SK-N-SH treated with all-trans-retinoic acid at 6 μM for 48 hours (cell line): ENCODE data around the gene OLFML2B.

ENCODE experiments used
- BACH2 ChIP-seq: fragments of 250-450 bp; sonication (Bioruptor Pico); IDR thresholded peaks from 2 replicates; pipeline ENCODE4 v1.9.0; 2021; ENCODE audit warnings: mild to moderate bottlenecking, borderline replicate concordance
- CSDC2 ChIP-seq: fragments of 250-450 bp; sonication (Bioruptor Pico); IDR thresholded peaks from 2 replicates; pipeline ENCODE4 v1.5.0; 2020; ENCODE audit warnings: mild to moderate bottlenecking, moderate library complexity
- GLIS3 ChIP-seq: fragments of 250-450 bp; sonication (Bioruptor Pico); IDR thresholded peaks from 2 replicates; pipeline ENCODE4 v1.5.0; 2020; ENCODE audit warnings: mild to moderate bottlenecking, moderate library complexity
- PATZ1 ChIP-seq: fragments of 250-450 bp; sonication (Bioruptor Pico); IDR thresholded peaks from 2 replicates; pipeline ENCODE4 v1.8.0; 2020; ENCODE audit warnings: mild to moderate bottlenecking, moderate library complexity, borderline replicate concordance
- RARB ChIP-seq: fragments of 250-450 bp; sonication (Bioruptor Pico); IDR thresholded peaks from 2 replicates; pipeline ENCODE4 v1.8.0; 2021; ENCODE audit warnings: mild to moderate bottlenecking, moderate library complexity
- SNAI2 ChIP-seq: fragments of 250-450 bp; sonication (Bioruptor Pico); IDR thresholded peaks from 2 replicates; pipeline ENCODE4 v1.5.0; 2020; ENCODE audit warnings: mild to moderate bottlenecking, moderate library complexity
- TOX ChIP-seq: fragments of 250-450 bp; sonication (Bioruptor Pico); IDR thresholded peaks from 2 replicates; pipeline ENCODE4 v1.8.0; 2021; ENCODE audit warnings: mild to moderate bottlenecking, moderate library complexity, borderline replicate concordance
- ZFP3 ChIP-seq: fragments of 250-450 bp; sonication (Bioruptor Pico); IDR thresholded peaks from 2 replicates; pipeline ENCODE4 v1.5.0; 2020; ENCODE audit warnings: mild to moderate bottlenecking, moderate library complexity
- ZFP30 ChIP-seq: fragments of 450-650 bp; formaldehyde crosslinking; IDR thresholded peaks from 2 replicates; pipeline ENCODE4 v1.5.0; 2022; ENCODE audit warnings: mild to moderate bottlenecking, moderate library complexity
- ZNF70 ChIP-seq: fragments of 450-650 bp; formaldehyde crosslinking; IDR thresholded peaks from 2 replicates; pipeline ENCODE4 v1.5.0; 2020; ENCODE audit warnings: mild to moderate bottlenecking, moderate library complexity
- ZNF8 ChIP-seq: fragments of 450-650 bp; formaldehyde crosslinking; IDR thresholded peaks from 2 replicates; pipeline ENCODE4 v1.5.0; 2020; ENCODE audit warnings: mild to moderate bottlenecking, moderate library complexity
- TF ChIP-seq, protein P1 (sequence below): fragments of 250-450 bp; sonication (Bioruptor Pico); IDR thresholded peaks from 2 replicates; pipeline ENCODE4 v1.5.1; 2020; ENCODE audit warnings: low read depth, mild to moderate bottlenecking, moderate library complexity

- no peak for TF ChIP-seq ZFP30 (CRISPR knock-in tag)
- TF ChIP-seq, protein P1, sequence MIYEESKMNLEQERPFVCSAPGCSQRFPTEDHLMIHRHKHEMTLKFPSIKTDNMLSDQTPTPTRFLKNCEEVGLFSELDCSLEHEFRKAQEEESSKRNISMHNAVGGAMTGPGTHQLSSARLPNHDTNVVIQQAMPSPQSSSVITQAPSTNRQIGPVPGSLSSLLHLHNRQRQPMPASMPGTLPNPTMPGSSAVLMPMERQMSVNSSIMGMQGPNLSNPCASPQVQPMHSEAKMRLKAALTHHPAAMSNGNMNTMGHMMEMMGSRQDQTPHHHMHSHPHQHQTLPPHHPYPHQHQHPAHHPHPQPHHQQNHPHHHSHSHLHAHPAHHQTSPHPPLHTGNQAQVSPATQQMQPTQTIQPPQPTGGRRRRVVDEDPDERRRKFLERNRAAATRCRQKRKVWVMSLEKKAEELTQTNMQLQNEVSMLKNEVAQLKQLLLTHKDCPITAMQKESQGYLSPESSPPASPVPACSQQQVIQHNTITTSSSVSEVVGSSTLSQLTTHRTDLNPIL: no peak
- TF ChIP-seq ZFP3: no peak
- no peak for TF ChIP-seq CSDC2
- TF ChIP-seq PATZ1: no peak
- TF ChIP-seq TOX (CRISPR knock-in tag): no peak
- no peak for TF ChIP-seq ZNF70 (CRISPR knock-in tag)
- TF ChIP-seq GLIS3 (CRISPR knock-in tag): no peak
- TF ChIP-seq RARB: no peak
- no peak for TF ChIP-seq BACH2 (CRISPR knock-in tag)
- TF ChIP-seq ZNF8 (CRISPR knock-in tag): no peak
- no peak for TF ChIP-seq SNAI2
Observed at GRCh38 chr1:161987872-161988271, 35.8 kb downstream of the OLFML2B start.
